OCI-LY7 (cell line): ENCODE measurements around the gene LAYN.

Experiments used
- EZH2phosphoT487 ChIP-seq: fragments of 200-600 bp; sonication (generic); IDR thresholded peaks from 2 replicates; pipeline ENCODE4 v1.6.1; 2018; ENCODE audit warnings: low read depth, borderline replicate concordance, mild to moderate bottlenecking, mixed run types, antibody characterized with exemption, low read length, moderate library complexity, mixed read lengths
- TF ChIP-seq, protein P1 (sequence below): fragments of 200-600 bp; sonication (generic); conservative IDR thresholded peaks from 2 replicates; pipeline ENCODE4 v1.5.1; 2014; ENCODE audit warnings: mild to moderate bottlenecking, antibody characterized with exemption, low read length, moderate library complexity, mixed read lengths

DNA sequence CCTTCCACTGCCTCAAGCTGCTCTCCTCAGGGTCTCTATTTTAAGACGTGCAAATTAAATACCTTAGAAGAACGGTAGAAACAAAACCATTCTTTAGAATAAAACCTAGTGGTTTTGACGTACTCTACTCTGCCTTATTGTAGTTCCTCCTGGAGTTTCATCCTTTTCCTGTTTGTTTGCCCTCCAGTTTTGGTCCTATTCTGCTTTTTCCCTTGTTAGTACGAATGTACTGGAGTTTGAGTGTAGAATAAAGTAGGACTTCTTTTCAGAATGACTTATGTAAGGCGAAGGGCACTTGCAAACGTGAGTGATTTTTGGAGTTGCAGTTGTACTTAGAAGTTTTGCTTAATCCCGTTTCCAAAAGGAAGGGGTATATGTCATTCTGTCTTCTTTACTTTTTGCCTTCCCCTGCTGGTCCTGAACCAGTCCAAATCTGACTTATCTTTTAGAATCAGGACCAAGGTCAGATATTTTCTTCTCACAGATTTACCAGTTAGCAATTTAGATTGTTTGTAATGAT lies 63.2 kb downstream of the LAYN start:
- TF ChIP-seq, protein P1, sequence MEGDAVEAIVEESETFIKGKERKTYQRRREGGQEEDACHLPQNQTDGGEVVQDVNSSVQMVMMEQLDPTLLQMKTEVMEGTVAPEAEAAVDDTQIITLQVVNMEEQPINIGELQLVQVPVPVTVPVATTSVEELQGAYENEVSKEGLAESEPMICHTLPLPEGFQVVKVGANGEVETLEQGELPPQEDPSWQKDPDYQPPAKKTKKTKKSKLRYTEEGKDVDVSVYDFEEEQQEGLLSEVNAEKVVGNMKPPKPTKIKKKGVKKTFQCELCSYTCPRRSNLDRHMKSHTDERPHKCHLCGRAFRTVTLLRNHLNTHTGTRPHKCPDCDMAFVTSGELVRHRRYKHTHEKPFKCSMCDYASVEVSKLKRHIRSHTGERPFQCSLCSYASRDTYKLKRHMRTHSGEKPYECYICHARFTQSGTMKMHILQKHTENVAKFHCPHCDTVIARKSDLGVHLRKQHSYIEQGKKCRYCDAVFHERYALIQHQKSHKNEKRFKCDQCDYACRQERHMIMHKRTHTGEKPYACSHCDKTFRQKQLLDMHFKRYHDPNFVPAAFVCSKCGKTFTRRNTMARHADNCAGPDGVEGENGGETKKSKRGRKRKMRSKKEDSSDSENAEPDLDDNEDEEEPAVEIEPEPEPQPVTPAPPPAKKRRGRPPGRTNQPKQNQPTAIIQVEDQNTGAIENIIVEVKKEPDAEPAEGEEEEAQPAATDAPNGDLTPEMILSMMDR: no peak
- TF ChIP-seq EZH2phosphoT487: no peak
